ENCODE results near the gene VSIG4.

The VSIG4 gene

DNA sequence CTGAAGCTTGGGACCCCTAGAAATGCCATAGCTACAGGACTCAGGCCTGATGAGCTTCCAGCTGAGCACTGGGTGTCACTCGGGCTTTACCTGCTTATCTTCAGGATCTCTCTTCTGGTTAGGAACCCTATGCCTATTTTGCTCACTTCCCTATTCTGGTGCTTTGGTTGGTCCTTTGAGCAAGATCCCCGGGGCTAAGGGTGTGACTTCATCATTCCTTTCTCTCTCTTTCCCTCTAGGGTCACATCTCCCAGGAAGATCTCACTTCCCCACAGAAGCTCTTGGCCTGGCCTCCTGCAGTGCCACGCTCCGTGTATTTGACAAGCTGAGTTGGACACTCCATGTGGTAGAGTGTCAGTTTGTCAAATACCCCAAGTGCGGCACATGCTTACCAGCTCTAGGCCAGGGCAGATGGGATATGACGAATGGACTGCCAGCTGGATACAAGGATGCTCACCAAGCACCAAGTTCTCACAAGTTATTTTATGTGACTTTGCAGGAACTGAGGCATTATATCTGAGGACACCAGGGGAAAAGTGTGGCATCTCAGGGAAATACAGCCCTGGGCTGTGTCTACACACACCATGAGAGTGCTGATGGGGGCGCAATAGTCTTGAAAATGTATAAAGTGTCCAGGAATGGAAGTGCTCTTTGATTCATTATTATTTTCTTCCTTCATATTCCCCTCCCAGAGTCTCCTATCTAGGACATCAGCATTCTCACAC, 21.1 kb downstream of the VSIG4 start:
- Mint-ChIP-seq H3K4me3 (no peak overlapping the region), H3K4me1 (peaks cover 45% of the 10 kb centered on the region), H3K9me3 (no peaks in the 10 kb centered on the region), H3K36me3 (no peaks in the 10 kb centered on the region), H3K27ac (no peak overlapping the region)
- ATAC-seq = no peak
- no peak for DNase-seq (ENCODE audit: low spot score in 2 of 2)

DNA sequence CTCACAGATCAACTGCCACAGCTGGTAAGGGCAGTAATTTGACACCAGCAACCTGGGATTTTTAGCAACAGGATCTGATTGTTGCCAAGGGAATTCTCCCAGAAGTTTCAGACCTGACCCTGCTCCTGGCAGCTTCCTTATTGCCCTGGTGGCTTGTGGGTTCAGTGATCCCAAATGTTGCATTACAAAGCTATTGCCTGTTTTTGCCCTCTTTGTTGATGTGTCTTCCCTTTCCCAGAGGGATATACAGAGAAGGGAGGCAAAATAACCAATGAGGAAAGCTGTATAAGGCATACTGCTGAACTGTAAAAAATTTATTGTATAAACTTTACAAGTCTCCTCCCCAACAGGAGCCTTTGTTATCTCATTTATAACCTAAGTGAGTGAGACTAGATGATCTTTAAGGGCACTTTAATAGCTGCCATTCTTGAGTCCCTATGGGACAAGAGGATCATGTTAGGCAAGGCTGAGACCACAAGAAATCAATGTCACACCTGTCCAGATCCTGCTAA, 22.2 kb downstream of the VSIG4 start:
- H3K9me3 Mint-ChIP-seq = no peaks in the 10 kb centered on the region
- no peak overlapping the region for H3K27ac Mint-ChIP-seq
- no peak for DNase-seq (ENCODE audit: low spot score in 2 of 2)
- no peak for ATAC-seq
- H3K4me3 Mint-ChIP-seq = no peak overlapping the region
- H3K4me1 Mint-ChIP-seq = peaks cover 49% of the 10 kb centered on the region
- H3K36me3 Mint-ChIP-seq = no peaks in the 10 kb centered on the region

DNA sequence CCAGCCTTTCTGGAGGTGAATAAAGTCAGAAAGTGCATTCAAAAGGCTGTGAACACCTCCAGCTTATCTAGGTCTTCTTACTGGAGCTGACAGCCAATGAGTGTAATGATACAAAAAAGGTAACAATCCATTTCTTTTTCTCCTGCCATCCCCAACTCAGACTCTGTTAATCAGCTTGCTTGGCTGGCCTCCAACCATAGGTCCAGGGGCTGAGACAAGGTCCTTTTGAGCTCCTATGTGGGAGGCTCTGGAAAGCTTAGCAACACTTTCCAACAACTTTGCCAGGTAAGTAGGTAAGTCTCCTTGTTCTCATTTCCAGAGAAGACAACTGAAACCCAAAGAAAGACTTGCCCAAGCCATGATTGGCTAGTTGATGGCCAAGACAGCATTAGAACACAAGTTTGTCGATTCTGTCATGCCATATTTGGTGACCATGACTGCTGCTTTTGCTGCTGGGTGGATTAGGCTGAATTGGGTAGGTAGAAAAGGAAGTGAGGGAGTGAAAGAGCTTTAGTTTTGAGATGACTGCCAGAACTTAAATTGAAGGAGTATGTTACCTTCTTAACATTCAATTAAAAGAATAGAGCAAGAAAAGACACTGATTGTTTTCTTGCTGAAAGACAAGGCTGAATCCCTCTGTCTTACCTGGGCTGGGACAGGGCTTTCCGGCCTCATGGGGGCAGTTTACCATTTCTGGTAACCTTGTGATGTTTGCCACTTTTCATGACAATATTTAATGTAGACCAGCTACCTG, 22.8 kb downstream of the VSIG4 start:
- Mint-ChIP-seq H3K4me1 (peaks cover 49% of the 10 kb centered on the region), H3K9me3 (no peaks in the 10 kb centered on the region)

GRCh38 chrX:66015900-66016689, 23.8 kb downstream of the VSIG4 start:
- H3K27ac Mint-ChIP-seq = no peak overlapping the region
- peaks cover 44% of the 10 kb centered on the region for H3K4me1 Mint-ChIP-seq

More for the DNA sequence above, 22.8 kb downstream of the VSIG4 start:
- Mint-ChIP-seq H3K4me3 (no peak overlapping the region), H3K27ac (no peak overlapping the region), H3K36me3 (no peaks in the 10 kb centered on the region)
- DNase-seq (ENCODE audit: low spot score in 2 of 2) (no peak), ATAC-seq (peak; percentile 57)

DNA sequence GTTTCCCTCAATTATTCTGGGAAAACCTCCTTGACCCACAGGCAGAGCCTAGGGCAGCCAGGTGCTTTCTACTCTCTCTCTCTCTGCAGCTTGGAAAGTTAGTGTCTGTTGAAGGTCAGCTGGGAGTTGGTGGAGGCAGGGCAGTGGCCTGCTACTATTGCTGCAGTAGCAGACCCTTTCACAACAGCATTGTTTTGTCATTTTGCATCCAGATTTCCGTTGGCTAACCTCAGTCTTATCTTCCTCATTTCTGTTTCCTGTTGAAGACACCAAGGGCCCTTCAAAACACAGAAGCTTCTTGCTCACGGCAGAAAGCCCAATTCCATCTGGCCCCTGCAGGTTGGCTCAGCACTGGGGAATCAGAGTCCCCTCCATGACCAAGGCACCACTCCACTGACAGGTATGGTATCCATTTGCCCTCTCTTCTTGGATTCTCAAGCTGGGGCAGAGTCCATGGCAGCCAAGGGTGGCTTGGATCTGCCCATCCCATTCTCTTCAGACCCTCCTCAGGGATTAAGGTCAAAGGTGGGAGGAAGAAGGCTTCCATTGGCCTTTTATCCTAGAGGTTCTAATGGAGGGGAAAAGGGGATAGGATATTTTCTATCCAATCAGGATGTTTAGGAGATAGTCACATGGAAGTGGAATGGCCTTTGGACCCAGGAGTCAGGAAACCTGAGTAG, 24.6 kb downstream of the VSIG4 start:
- H3K4me1 Mint-ChIP-seq = peaks cover 37% of the 10 kb centered on the region
- DNase-seq (ENCODE audit: low spot score in 2 of 2) (no peak), ATAC-seq (peak; percentile 55)
- no peaks in the 10 kb centered on the region for H3K36me3 Mint-ChIP-seq
- peak overlapping the region; percentile 36 for H3K4me3 Mint-ChIP-seq
- H3K27ac Mint-ChIP-seq = peak overlapping the region; percentile 58
- H3K9me3 Mint-ChIP-seq = no peaks in the 10 kb centered on the region

More at GRCh38 chrX:66015900-66016689, 23.8 kb downstream of the VSIG4 start:
- Mint-ChIP-seq H3K36me3 (no peaks in the 10 kb centered on the region), H3K4me3 (no peak overlapping the region), H3K9me3 (no peaks in the 10 kb centered on the region)
- ATAC-seq (peak; percentile 75), DNase-seq (ENCODE audit: low spot score in 2 of 2) (no peak)

GRCh38 chrX:66014556-66014955, 25.3 kb downstream of the VSIG4 start:
- Mint-ChIP-seq H3K36me3 (no peaks in the 10 kb centered on the region), H3K4me1 (peaks cover 34% of the 10 kb centered on the region), H3K9me3 (no peaks in the 10 kb centered on the region), H3K4me3 (peak overlapping the region; percentile 36), H3K27ac (peak overlapping the region; percentile 58)
- no peak for DNase-seq (ENCODE audit: low spot score in 2 of 2)
- ATAC-seq = no peak

DNA sequence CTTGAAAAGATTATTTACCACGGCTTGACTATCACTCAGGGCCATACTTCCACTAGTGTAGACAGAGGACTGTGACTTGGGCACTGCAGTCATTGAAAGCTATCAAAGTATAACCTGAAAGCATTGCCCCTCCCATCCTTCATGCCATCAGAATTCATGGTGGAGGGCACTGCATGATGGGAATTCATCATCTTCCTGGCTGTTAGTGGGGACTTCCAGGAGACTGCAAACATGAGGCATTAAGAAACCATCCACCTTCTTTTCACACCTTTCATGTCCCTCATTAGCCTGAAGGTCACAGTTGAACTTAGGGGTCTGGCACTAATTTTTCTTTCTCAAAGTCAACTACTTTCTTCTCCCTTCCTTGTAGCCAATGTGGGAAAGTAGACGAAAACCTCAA, 25.8 kb downstream of the VSIG4 start:
- H3K36me3 Mint-ChIP-seq = no peaks in the 10 kb centered on the region
- H3K27ac Mint-ChIP-seq = no peak overlapping the region
- peaks cover 34% of the 10 kb centered on the region for H3K4me1 Mint-ChIP-seq
- ATAC-seq (no peak), DNase-seq (ENCODE audit: low spot score in 2 of 2) (no peak)
- H3K9me3 Mint-ChIP-seq = no peaks in the 10 kb centered on the region
- no peak overlapping the region for H3K4me3 Mint-ChIP-seq

DNA sequence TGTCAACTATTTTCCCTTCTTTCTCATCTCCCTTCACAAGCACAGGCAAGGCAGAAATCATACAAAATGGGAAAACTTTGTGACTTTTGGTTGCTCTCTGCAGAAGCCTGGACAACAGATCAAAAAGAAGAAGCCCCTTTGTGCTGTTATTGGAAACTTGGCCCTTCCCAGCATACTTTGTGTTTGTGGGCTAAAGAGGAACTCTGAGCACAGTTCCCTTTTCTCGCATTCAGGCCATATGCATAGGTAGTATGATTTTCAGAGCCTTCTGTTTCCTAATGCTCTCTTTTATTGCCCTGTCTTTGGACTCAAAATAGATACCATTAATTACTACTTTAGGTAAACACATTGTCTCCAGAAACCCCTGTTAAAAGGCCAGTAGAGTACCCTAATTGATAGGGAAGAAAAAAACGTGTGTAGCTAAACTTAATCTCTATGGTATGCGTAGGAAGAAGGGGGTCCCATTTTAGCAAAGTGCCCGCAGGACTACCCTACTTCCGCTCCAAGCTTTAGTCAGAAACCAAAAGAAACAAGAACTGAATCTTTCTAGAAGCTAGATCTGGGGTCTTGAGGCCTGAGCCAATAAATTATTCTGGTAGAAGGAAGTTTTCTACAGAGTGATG, 26.6 kb downstream of the VSIG4 start:
- ATAC-seq (no peak), DNase-seq (ENCODE audit: low spot score in 2 of 2) (no peak)
- Mint-ChIP-seq H3K4me3 (no peak overlapping the region), H3K4me1 (peaks cover 28% of the 10 kb centered on the region), H3K36me3 (no peaks in the 10 kb centered on the region), H3K9me3 (no peaks in the 10 kb centered on the region), H3K27ac (no peak overlapping the region)

DNA sequence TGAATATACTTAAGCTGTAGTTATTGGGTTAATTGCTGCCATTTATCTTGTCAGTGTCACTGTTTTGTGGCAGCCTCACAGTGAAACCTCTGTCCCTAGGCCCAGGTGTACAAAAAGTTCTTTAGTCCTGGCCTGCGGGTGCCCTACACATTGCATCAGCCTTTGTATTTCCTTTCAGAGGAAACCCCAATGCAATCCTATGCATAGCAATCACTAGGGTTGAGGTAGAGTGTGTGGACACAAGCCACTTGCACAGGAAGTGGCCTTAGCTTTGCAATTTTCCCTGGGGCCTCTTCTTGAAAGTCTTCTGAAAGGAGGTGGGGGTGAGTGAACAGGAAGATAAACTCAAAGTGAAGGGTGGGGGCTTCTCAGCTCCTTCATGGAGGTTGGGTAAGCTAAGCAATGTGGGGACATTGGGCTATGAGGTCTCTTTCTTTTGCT, 27.8 kb downstream of the VSIG4 start:
- Mint-ChIP-seq H3K36me3 (no peaks in the 10 kb centered on the region), H3K27ac (peak overlapping the region; percentile 72), H3K9me3 (no peaks in the 10 kb centered on the region), H3K4me1 (peaks cover 24% of the 10 kb centered on the region), H3K4me3 (no peak overlapping the region)
- peak in 1 of 2 donors; percentile 49 for DNase-seq (ENCODE audit: low spot score in 2 of 2)
- peak; percentile 82 for ATAC-seq

DNA sequence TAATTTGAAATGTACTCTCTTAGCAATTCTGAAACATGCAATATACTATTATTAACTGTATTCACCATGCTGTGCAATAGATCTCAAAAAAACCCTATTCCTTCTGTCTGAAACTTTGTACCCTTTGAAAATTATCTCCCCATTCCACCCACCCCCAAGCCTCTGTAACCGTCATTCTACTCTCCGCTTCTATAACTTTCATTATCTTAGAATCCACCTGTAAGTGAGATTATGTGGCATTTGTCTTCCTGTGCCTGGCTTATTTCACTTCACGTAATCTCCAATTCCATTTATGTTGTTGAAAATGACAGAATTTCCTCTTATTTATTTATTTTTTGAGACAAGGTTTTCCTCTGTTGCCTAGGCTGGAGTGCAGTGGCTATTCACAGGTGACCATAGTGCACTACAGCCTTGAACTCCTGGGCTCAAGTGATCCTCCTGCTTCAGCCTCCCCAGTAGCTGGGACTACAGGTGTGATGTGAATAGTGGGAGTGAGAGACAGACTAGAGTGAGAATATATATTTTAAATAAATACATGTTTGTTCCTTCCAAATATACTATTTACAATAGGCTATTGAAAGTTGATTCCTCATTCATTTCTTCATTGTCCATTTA, 30.5 kb downstream of the VSIG4 start:
- no peaks in the 10 kb centered on the region for H3K9me3 Mint-ChIP-seq
- H3K27ac Mint-ChIP-seq = no peak overlapping the region
- no peak for DNase-seq (ENCODE audit: low spot score in 2 of 2)
- no peak for ATAC-seq
- H3K4me1 Mint-ChIP-seq = peaks cover 23% of the 10 kb centered on the region
- H3K4me3 Mint-ChIP-seq = no peak overlapping the region
- no peaks in the 10 kb centered on the region for H3K36me3 Mint-ChIP-seq

GRCh38 chrX:66008328-66008970, 31.4 kb downstream of the VSIG4 start:
- Mint-ChIP-seq H3K27ac (no peak overlapping the region), H3K9me3 (no peaks in the 10 kb centered on the region), H3K4me3 (no peak overlapping the region), H3K36me3 (no peaks in the 10 kb centered on the region), H3K4me1 (peaks cover 19% of the 10 kb centered on the region)
- ATAC-seq (no peak), DNase-seq (ENCODE audit: low spot score in 2 of 2) (no peak)

DNA sequence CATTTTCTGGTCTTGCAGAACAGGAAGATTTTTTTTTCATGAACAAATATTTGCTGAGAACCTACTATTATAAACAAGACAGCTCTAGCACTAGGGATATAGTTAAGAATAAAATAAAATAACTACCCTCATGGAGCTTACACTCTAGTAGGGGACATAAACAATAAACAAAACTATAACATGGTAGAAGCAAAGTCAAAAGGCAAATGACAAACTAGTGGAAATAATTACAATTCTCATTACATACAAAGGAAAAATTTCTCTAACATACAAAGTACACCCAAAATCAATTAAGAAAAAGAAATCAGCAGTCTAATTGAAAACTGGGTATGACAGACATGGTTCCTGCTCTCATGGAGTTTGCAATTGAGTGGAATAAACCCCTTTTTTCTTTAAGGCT, 32.0 kb downstream of the VSIG4 start:
- no peak for ATAC-seq
- Mint-ChIP-seq H3K4me3 (no peak overlapping the region), H3K4me1 (peaks cover 18% of the 10 kb centered on the region), H3K9me3 (no peaks in the 10 kb centered on the region), H3K27ac (no peak overlapping the region), H3K36me3 (no peaks in the 10 kb centered on the region)
- no peak for DNase-seq (ENCODE audit: low spot score in 2 of 2)

DNA sequence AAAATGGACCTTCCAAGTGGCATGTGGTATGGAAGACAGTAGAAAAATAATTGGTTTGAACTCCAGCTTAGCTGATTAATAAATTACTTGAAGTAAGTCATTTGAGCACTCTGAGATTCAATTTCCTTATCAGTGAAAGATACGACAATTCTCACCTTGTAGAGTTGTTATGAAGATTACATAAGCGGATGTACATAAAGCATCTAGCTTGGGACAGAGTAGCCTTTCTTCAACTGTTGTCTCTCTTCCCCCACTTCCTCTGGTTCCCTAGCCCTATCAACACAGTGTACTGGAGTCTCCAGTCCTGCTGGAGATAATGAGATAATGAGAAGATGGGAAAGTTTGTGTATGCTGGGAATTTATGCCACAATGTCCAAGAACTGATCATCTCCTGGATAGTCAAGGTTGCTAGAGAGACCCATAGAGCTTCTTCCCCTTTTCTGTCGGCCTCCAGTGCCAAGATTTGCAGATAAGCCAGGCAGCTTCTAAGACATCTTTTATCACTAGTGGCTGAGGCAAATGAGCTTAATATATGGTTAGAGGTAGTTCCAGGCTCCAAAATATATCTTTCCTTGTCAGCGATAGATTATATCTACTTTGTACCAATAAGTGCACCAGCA, 33.9 kb downstream of the VSIG4 start:
- Mint-ChIP-seq H3K9me3 (no peaks in the 10 kb centered on the region), H3K27ac (no peak overlapping the region), H3K4me1 (peaks cover 18% of the 10 kb centered on the region), H3K4me3 (no peak overlapping the region), H3K36me3 (no peaks in the 10 kb centered on the region)
- ATAC-seq = no peak
- DNase-seq (ENCODE audit: low spot score in 2 of 2) = no peak

Measured in stimulated activated effector memory CD8-positive, alpha-beta T cell treated with anti-CD3 and anti-CD28 coated beads, Interleukin-12 subunit alpha, Interleukin-12 subunit beta, amount 100 ng/mL, for 72 hours (primary cell).